Calu3 (cell line): ENCODE results near the gene DNAH14. TPM values are rescaled to one million over a fixed set of nuclear protein-coding genes. Genes with fewer than 3 reads are reported as not detected.
"Not testable (repeated sequence)": the region's sequence is repeated elsewhere in the genome, so short reads cannot be mapped to it uniquely, and the experiment has no call there.

ENCODE experiments used
- BruUV-seq: library from RNA; stranded (reverse); fragments of 400-500 nt; replicated peaks from 2 replicates; lab custom pipeline; 2021; lab: Mats Ljungman, UMichigan
- CTCF ChIA-PET: fragments of 300-600 bp; sonication (Branson Sonifier 250); formaldehyde crosslinking; loops from one replicate; lab custom pipeline; 2022; ENCODE audit warnings: antibody characterized with exemption; lab: Charles Lee
- DNase-seq: peaks from one replicate; pipeline ENCODE4 v3.0.0; 2022
- H3K27ac Mint-ChIP-seq: one replicate; pipeline ENCODE4 v1.8.0; 2022; ENCODE audit warnings: mixed read lengths; ENCODE audit not compliant: unreplicated experiment
- H3K27me3 Mint-ChIP-seq: one replicate; pipeline ENCODE4 v1.8.0; 2022; ENCODE audit warnings: mixed read lengths; ENCODE audit not compliant: unreplicated experiment
- H3K36me3 Mint-ChIP-seq: one replicate; pipeline ENCODE4 v1.8.0; 2022; ENCODE audit warnings: mild to moderate bottlenecking, moderate library complexity, mixed read lengths; ENCODE audit not compliant: insufficient read depth, unreplicated experiment
- H3K4me1 Mint-ChIP-seq: one replicate; pipeline ENCODE4 v1.8.0; 2022; ENCODE audit warnings: mild to moderate bottlenecking, low read depth, mixed read lengths; ENCODE audit not compliant: unreplicated experiment
- H3K4me3 Mint-ChIP-seq: one replicate; pipeline ENCODE4 v1.8.0; 2022; ENCODE audit warnings: mild to moderate bottlenecking, low read depth, moderate library complexity, mixed read lengths; ENCODE audit not compliant: unreplicated experiment
- H3K9me3 Mint-ChIP-seq: one replicate; pipeline ENCODE4 v1.8.0; 2022; ENCODE audit warnings: low read depth, mixed read lengths; ENCODE audit not compliant: unreplicated experiment
- intact Hi-C: fragments of 100-400 bp; cut with micrococcal nuclease; formaldehyde crosslinking; loops from one replicate; pipeline ENCODE4 v1.10.0; 2022; ENCODE audit not compliant: unreplicated experiment
- total RNA-seq: library from RNA; stranded (reverse); gene quantifications from 2 replicates; pipeline ENCODE4 v1.2.3, GENCODE V29; 2022
- TF ChIP-seq, protein P1 (sequence below): fragments of 200-600 bp; IDR thresholded peaks from one replicate; pipeline ENCODE4 v1.8.0; 2022; ENCODE audit warnings: antibody characterized with exemption; ENCODE audit not compliant: unreplicated experiment

The DNAH14 gene
- total RNA-seq, 1 experiment from 2014 or later, result 66.8 TPM

DNA sequence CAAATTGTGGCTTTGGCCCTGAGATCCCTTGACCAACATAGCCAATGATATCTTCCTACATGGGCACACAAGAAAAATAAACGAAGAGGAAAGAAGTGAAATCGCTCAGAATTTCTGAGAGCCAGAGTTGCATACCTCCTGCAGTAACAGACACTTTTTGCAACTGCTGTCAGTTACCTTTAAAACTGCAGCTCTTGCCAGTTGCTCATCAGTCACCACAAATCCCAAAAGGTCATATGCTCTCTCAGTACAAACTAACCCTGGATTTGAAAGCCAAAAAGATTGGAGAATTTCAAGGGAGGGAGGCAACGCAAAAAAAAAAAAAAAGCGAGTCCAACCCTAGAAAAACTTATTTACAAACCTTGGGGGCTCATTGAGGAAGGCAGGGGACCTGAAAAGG is 47.2 kb upstream of the DNAH14 start:
- no peak for DNase-seq
- no peaks in the 10 kb centered on the region for H3K36me3 Mint-ChIP-seq
- peaks cover 56% of the 10 kb centered on the region for H3K27me3 Mint-ChIP-seq
- no peak overlapping the region for H3K4me3 Mint-ChIP-seq
- CTCF ChIA-PET, result interaction anchor here (0.6 to 0.7 kb wide), 3 partner anchors 9 to 1138 kb away, joined by 3 to 10 read pairs (median 5); no protein-coding TSS in a partner anchor
- peaks cover 6% of the 10 kb centered on the region for H3K9me3 Mint-ChIP-seq
- TF ChIP-seq, protein P1, sequence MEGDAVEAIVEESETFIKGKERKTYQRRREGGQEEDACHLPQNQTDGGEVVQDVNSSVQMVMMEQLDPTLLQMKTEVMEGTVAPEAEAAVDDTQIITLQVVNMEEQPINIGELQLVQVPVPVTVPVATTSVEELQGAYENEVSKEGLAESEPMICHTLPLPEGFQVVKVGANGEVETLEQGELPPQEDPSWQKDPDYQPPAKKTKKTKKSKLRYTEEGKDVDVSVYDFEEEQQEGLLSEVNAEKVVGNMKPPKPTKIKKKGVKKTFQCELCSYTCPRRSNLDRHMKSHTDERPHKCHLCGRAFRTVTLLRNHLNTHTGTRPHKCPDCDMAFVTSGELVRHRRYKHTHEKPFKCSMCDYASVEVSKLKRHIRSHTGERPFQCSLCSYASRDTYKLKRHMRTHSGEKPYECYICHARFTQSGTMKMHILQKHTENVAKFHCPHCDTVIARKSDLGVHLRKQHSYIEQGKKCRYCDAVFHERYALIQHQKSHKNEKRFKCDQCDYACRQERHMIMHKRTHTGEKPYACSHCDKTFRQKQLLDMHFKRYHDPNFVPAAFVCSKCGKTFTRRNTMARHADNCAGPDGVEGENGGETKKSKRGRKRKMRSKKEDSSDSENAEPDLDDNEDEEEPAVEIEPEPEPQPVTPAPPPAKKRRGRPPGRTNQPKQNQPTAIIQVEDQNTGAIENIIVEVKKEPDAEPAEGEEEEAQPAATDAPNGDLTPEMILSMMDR, result no peak
- no peaks in the 10 kb centered on the region for H3K4me1 Mint-ChIP-seq
- no TSS peak for BruUV-seq
- intact Hi-C loops, result no loop called here
- H3K27ac Mint-ChIP-seq, result no peak overlapping the region

DNA sequence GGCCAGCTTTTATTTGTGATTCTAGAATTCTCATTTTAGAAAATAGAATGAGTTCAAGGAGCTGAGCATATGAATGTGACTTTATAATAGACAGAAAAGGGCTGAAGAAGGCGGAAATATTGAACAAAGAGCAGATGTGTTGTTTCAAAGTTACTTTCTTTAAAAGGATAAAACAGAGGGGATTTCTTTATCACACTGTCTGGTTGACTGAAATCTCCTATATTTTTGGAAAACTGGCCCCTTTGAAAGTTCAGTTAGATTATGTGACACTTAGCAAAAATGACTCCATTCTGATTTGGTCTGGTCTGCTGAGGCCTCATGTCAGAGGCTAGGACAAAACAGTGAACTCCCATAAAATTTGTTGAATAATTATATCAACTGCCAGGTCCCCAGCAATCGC is 46.4 kb upstream of the DNAH14 start:
- no peak overlapping the region for H3K27ac Mint-ChIP-seq
- TF ChIP-seq, protein P1, result no peak
- DNase-seq, result no peak
- no peaks in the 10 kb centered on the region for H3K4me1 Mint-ChIP-seq
- peaks cover 6% of the 10 kb centered on the region for H3K9me3 Mint-ChIP-seq
- CTCF ChIA-PET, result interaction anchor here (0.7 kb wide), 1 partner anchor 10 kb away, joined by 3 read pairs; no protein-coding TSS in a partner anchor
- H3K36me3 Mint-ChIP-seq, result no peaks in the 10 kb centered on the region
- H3K4me3 Mint-ChIP-seq, result no peak overlapping the region
- BruUV-seq, result no TSS peak
- intact Hi-C loops, result no loop called here
- H3K27me3 Mint-ChIP-seq, result peaks cover 56% of the 10 kb centered on the region

DNA sequence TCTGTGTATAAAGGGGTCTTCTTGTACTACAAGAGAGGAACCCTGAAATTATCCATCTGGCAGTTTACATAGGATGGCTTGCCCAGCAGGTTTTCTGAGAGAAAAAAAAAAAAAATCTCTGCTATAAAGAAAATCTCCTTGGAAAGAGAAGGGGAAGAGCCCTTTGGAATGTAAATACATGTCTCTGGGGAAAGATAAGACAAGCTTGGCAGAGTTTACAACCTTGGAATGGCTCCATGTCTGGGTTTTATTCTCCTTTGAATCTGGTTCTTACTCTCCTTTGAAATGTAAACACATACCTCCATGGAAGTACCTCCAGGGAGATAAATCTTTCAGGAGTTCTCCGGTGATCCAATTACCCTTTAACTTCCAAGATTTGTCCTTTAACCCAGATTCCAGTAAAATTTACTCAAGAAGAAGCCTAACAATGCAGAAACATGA is 45.1 kb upstream of the DNAH14 start:
- Mint-ChIP-seq H3K4me3 (no peak overlapping the region), H3K36me3 (no peaks in the 10 kb centered on the region), H3K27ac (no peak overlapping the region), H3K9me3 (peaks cover 6% of the 10 kb centered on the region), H3K27me3 (peaks cover 56% of the 10 kb centered on the region), H3K4me1 (no peaks in the 10 kb centered on the region)
- TF ChIP-seq, protein P1, result no peak
- CTCF ChIA-PET, result no interaction called here
- no TSS peak for BruUV-seq
- intact Hi-C loops, result no loop called here
- DNase-seq, result no peak

DNA sequence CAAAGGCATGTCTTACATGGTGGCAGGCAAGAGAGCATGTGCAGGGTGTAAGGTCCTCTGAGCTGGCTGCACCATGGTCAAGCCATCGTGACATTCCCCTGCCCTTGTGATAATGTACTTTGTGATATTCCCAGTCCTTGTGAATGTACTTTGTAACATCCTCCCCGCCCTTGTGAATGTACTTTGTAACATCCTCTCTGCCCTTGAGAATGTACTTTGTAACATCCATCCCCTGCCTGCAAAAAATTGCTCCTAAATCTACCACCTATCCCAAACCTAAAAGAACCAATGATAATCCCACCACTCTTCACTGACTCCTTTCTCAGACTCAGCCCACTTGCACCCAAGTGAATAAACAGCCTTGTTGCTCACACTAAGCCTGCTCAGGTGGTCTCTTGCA is 44.1 kb upstream of the DNAH14 start:
- CTCF ChIA-PET, BruUV-seq, H3K4me1 Mint-ChIP-seq, DNase-seq, H3K4me3 Mint-ChIP-seq, H3K36me3 Mint-ChIP-seq, H3K9me3 Mint-ChIP-seq, intact Hi-C loops, H3K27ac Mint-ChIP-seq: not testable (repeated sequence)
- peaks cover 47% of the 10 kb centered on the region for H3K27me3 Mint-ChIP-seq

DNA sequence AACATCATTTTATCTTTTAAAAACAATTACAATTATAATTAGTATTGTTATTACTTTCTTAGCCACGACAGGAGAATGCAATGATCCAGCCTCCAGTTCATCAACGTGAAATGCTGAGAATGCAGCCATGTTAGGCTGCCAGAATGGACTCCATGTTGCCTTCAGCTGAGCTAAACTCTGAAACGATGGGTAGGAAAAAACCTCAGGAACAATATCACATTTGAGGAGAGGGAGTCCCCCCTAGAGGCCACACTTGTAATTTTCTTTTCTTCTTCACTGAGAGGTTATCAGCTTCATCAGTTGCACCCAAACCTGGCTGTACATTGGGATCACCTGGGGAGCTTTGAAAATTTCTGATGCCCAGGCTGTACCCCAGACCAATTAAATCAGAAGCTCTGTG is 34.6 kb upstream of the DNAH14 start:
- Mint-ChIP-seq H3K4me1 (no peaks in the 10 kb centered on the region), H3K27ac (no peak overlapping the region), H3K9me3 (peaks cover 5% of the 10 kb centered on the region), H3K27me3 (peaks cover 22% of the 10 kb centered on the region), H3K36me3 (no peaks in the 10 kb centered on the region), H3K4me3 (no peak overlapping the region)
- DNase-seq, result no peak
- TF ChIP-seq, protein P1, result peak; percentile 26
- BruUV-seq, result no TSS peak
- intact Hi-C loops, result no loop called here
- CTCF ChIA-PET, result interaction anchor here (0.8 to 1.1 kb wide), 3 partner anchors 16 to 216 kb away, joined by 3 to 13 read pairs (median 4); no protein-coding TSS in a partner anchor
